Kidney epithelial cell (primary cell): ENCODE results near the gene SMARCA2. TPM values are rescaled to one million over a fixed set of nuclear protein-coding genes. Genes with fewer than 3 reads are reported as not detected.
A peak's percentile ranks its signal among the peaks of the same experiment; 100 is the strongest.

Experiments used
- DNase-seq: peaks from one replicate; pipeline ENCODE4 v3.0.0-alpha.2; 2010; ENCODE audit warnings: low read depth
- H3K27me3 ChIP-seq: 2 replicates; pipeline ENCODE4 v1.6.0; 2011; ENCODE audit warnings: low read length; ENCODE audit not compliant: control insufficient read depth, insufficient read depth
- H3K36me3 ChIP-seq: 2 replicates; pipeline ENCODE4 v1.5.1; 2011; ENCODE audit warnings: low read length; ENCODE audit not compliant: control insufficient read depth, insufficient read depth
- H3K4me3 ChIP-seq: 2 replicates; pipeline ENCODE4 v1.5.1; 2011; ENCODE audit warnings: low read depth, mild to moderate bottlenecking, control low read depth, low read length
- total RNA-seq: library from RNA; depleted of rRNA; stranded (reverse); fragments of >200 nt; gene quantifications from 2 replicates; pipeline ENCODE4 v1.2.3, GENCODE V29; 2015
- TF ChIP-seq, protein P1 (sequence below): IDR thresholded peaks from 2 replicates; pipeline ENCODE4 v1.5.1; 2011; ENCODE audit warnings: mild to moderate bottlenecking, moderate library complexity, low read length, control low read depth, inconsistent platforms; ENCODE audit not compliant: insufficient read depth, poor library complexity, severe bottlenecking

Gene SMARCA2
- total RNA-seq, 1 donor from 2014 or later = 34.3 TPM

GRCh38 chr9:2110036-2110435 lies 94.9 kb downstream of the SMARCA2 start:
- H3K36me3 ChIP-seq = no peaks in the 10 kb centered on the region
- TF ChIP-seq, protein P1, sequence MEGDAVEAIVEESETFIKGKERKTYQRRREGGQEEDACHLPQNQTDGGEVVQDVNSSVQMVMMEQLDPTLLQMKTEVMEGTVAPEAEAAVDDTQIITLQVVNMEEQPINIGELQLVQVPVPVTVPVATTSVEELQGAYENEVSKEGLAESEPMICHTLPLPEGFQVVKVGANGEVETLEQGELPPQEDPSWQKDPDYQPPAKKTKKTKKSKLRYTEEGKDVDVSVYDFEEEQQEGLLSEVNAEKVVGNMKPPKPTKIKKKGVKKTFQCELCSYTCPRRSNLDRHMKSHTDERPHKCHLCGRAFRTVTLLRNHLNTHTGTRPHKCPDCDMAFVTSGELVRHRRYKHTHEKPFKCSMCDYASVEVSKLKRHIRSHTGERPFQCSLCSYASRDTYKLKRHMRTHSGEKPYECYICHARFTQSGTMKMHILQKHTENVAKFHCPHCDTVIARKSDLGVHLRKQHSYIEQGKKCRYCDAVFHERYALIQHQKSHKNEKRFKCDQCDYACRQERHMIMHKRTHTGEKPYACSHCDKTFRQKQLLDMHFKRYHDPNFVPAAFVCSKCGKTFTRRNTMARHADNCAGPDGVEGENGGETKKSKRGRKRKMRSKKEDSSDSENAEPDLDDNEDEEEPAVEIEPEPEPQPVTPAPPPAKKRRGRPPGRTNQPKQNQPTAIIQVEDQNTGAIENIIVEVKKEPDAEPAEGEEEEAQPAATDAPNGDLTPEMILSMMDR = no peak
- H3K4me3 ChIP-seq = no peak overlapping the region
- DNase-seq = no peak
- H3K27me3 ChIP-seq = no peaks in the 10 kb centered on the region

DNA sequence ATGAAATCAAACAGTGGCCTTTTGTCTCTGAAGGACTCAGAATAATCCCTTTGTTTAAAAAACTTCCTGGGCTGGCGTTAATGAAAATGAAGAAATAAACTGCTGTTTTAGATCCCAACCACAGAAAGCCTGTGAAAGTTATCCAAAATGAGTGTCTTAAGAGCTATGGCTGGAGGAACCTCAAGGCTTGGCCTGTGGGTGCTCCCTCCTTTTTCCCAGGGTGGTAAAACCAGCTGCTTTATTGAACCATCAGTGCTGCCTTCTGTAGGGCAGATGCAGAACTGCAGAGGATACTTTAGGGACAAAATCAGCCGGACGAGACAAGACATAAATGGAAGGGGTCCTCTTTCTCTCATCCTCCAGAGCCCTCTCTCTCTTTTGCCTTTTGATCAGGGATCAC lies 100.9 kb downstream of the SMARCA2 start:
- H3K4me3 ChIP-seq = no peak overlapping the region
- DNase-seq = no peak
- no peaks in the 10 kb centered on the region for H3K27me3 ChIP-seq
- TF ChIP-seq, protein P1 = peak; percentile 50
- H3K36me3 ChIP-seq = no peaks in the 10 kb centered on the region

DNA sequence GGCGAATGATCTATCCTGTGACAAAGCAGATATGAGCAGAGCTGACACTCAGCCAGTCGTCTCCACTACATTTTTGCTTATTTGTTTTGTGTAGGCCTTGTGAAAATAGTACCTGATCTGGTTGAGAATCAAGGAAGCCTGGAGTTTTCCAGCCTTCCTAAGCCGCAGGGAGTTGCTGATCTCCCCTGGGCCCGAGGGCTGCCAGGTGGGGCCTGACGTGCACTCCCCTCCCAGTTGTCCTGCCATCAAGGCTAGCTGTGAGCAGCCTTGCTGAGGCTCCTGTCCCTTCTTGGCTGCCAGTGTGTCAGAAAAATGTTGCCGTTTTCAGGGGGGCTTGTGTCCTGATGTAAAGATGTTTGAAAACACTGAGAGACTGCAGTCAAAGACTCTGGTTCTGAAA lies 102.4 kb downstream of the SMARCA2 start:
- no peak for DNase-seq
- no peaks in the 10 kb centered on the region for H3K36me3 ChIP-seq
- H3K27me3 ChIP-seq = no peaks in the 10 kb centered on the region
- TF ChIP-seq, protein P1 = no peak
- no peak overlapping the region for H3K4me3 ChIP-seq

DNA sequence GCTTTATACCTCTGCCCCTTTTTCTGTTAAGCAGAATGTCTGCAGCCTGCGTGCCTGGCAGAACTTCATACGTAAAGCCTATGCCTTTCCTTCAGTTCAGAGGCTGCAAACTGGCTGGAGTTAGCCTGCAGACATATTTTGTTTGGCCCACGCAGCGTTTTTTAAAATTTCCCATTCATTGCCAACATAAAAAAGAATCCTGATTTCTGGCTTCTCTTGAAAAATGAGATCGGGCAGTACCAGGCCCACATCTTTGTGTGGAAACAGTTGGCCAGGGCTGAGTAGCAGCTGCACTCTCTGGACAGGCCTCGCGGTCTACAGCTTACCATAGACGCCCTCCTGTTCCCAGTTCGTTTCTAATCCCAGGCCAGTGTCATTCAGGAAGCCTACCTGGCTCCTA lies 104.4 kb downstream of the SMARCA2 start:
- no peaks in the 10 kb centered on the region for H3K36me3 ChIP-seq

DNA sequence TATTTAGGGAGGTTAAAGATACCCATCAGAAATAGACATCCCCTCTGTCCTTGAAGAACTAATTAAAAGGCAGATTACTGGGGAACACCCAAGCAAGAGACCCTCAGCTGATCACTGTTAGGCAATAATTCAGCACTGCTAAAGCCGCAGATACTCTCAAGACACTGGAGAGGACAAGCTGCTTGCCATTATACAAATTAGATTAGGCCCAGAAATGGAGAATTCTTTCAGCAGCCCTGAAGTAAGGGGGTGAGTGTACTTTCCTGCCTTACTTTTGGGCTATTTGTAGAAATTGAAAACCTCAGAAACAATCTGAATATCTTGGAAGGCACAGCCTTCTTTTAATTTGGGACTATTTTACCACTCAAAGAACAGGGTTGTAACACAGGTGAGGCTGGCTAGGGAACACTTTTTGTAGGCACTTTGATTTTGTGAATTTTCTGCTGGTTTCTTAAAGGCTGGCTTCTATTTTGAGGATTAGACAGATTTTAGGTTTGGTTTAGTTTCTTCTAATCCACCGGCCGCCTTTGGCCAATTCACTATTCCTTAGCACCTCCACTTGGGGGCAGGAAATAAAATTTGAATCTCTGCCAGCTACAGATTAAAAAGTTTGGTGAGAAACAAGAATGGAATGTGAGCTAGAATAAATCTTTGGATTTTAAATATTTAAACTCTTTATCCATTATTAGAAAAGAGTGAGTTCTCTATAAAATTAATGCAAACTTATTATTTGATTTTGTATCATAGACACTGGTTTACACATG lies 106.0 kb downstream of the SMARCA2 start:
- TF ChIP-seq, protein P1 = no peak
- no peaks in the 10 kb centered on the region for H3K36me3 ChIP-seq
- no peak for DNase-seq
- no peak overlapping the region for H3K4me3 ChIP-seq
- H3K27me3 ChIP-seq = no peaks in the 10 kb centered on the region

More for the DNA sequence above, 104.4 kb downstream of the SMARCA2 start:
- no peaks in the 10 kb centered on the region for H3K27me3 ChIP-seq
- DNase-seq = no peak
- no peak overlapping the region for H3K4me3 ChIP-seq
- TF ChIP-seq, protein P1 = no peak

- Histone ChIP-seq H3K4me3 (no peak overlapping the region), H3K27me3 (no peaks in the 10 kb centered on the region), H3K36me3 (peaks cover 1% of the 10 kb centered on the region)
- no peak for DNase-seq
- TF ChIP-seq, protein P1 = no peak
Measured at GRCh38 chr9:2122299-2122698, 107.2 kb downstream of the SMARCA2 start.
